ENCODE data around the gene TPM1.

- no peak for TF ChIP-seq CTCF (IDR thresholded peaks at IDR 0.05)
- TF ChIP-seq EP300 (IDR thresholded peaks at IDR 0.05; ENCODE audit: borderline replicate concordance in 1 of 2, low read depth in 1 of 2, low read length in 1 of 2): peak in 1 of 2 experiments; percentile 20; a peak in 1 of 4 replicates
- TF ChIP-seq CHD2 (IDR thresholded peaks at IDR 0.05; ENCODE audit: low read length, partially characterized antibody): no peak
- no peak for TF ChIP-seq MAX (IDR thresholded peaks at IDR 0.05; ENCODE audit: low read depth)
- TF ChIP-seq EZH2phosphoT487 (IDR thresholded peaks at IDR 0.05; ENCODE audit: borderline replicate concordance, low read depth): no peak
- no peak for TF ChIP-seq SIN3A (IDR thresholded peaks at IDR 0.05; ENCODE audit: borderline replicate concordance, low read depth, low read length)
- TF ChIP-seq USF2 (IDR thresholded peaks at IDR 0.05; ENCODE audit: borderline replicate concordance, low read depth, low read length): no peak
- TF ChIP-seq REST (IDR thresholded peaks at IDR 0.05; ENCODE audit: low read depth, low read length): no peak
- no peak for TF ChIP-seq RCOR1 (IDR thresholded peaks at IDR 0.05; ENCODE audit: low read length)
- no peak for TF ChIP-seq USF1 (IDR thresholded peaks at IDR 0.05; ENCODE audit: borderline replicate concordance, low read depth)
- TF ChIP-seq ZBTB33 (IDR thresholded peaks at IDR 0.05; ENCODE audit: borderline replicate concordance, low read depth): no peak
Observed at GRCh38 chr15:63013052-63013808, 29.3 kb upstream of the TPM1 start.
